Measurements from ENCODE around the gene IL7R.

- TF ChIP-seq CTCF (IDR thresholded peaks at IDR 0.05; ENCODE audit: insufficient read depth, low read length) (no peak), SPI1 (IDR thresholded peaks at IDR 0.05; ENCODE audit: borderline replicate concordance, low read depth) (no peak)
Observed at GRCh38 chr5:35826554-35826953, 30.1 kb upstream of the IL7R start.

Data from HL-60 (cell line).